CD4-positive, CD25-positive, alpha-beta regulatory T cell (primary cell): ENCODE results near the gene APH1B. TPM values are rescaled to one million over a fixed set of nuclear protein-coding genes. Genes with fewer than 3 reads are reported as not detected.
A peak's percentile ranks its signal among the peaks of the same experiment; 100 is the strongest.

Source experiments
- ATAC-seq, 2 donors: fragments of 150-1000 bp; cut with Tn5 transposase; one replicate each; pipeline ENCODE4 v1.10.0; 2021; ENCODE audit warnings: low read depth in 2 of 2, moderate number of reproducible peaks in 2 of 2, moderate library complexity in 1 of 2
- DNase-seq, 3 donors: peaks; one replicate each; pipeline versions ENCODE4 v3.0.0 to v3.0.0-alpha.2; 2012 to 2022; ENCODE audit warnings: mixed read lengths in 1 of 3
- H3K27ac ChIP-seq: one replicate; pipeline ENCODE4 v1.7.0; 2013; ENCODE audit warnings: mild to moderate bottlenecking, low read length; ENCODE audit not compliant: insufficient read depth, poor library complexity, severe bottlenecking
- H3K27me3 ChIP-seq: one replicate; pipeline ENCODE4 v1.7.0; 2013; ENCODE audit warnings: low read length; ENCODE audit not compliant: control insufficient read depth, insufficient read depth
- H3K36me3 ChIP-seq: one replicate; pipeline ENCODE4 v1.7.0; 2013; ENCODE audit warnings: mild to moderate bottlenecking, low read length, moderate library complexity; ENCODE audit not compliant: control insufficient read depth, insufficient read depth
- H3K4me1 ChIP-seq: 2 replicates; pipeline ENCODE4 v1.7.0; 2013; ENCODE audit warnings: mild to moderate bottlenecking, low read length; ENCODE audit not compliant: insufficient read depth, control insufficient read depth, poor library complexity, severe bottlenecking
- H3K4me3 ChIP-seq: one replicate; pipeline ENCODE4 v1.7.0; 2013; ENCODE audit warnings: low read depth, mild to moderate bottlenecking, low read length, moderate library complexity
- H3K9me3 ChIP-seq, 2 experiments: 1 replicate in 1 of 2; 2 replicates in 1 of 2; pipeline ENCODE4 v1.7.0; 2013; ENCODE audit warnings: low read length in 2 of 2, mild to moderate bottlenecking in 1 of 2, moderate library complexity in 1 of 2; ENCODE audit not compliant: control insufficient read depth in 2 of 2
- H3K27ac Mint-ChIP-seq, 3 donors: one replicate each; pipeline ENCODE4 v1.8.0; 2020 to 2022; ENCODE audit warnings: mild to moderate bottlenecking in 3 of 3, mixed read lengths in 3 of 3, moderate library complexity in 2 of 3
- H3K27me3 Mint-ChIP-seq: one replicate; pipeline ENCODE4 v1.8.0; 2022; ENCODE audit warnings: mild to moderate bottlenecking, mixed read lengths
- H3K36me3 Mint-ChIP-seq: one replicate; pipeline ENCODE4 v1.8.0; 2020; ENCODE audit warnings: mixed read lengths
- H3K4me1 Mint-ChIP-seq, 4 donors: one replicate each; pipeline ENCODE4 v1.8.0; 2020 to 2022; ENCODE audit warnings: mixed read lengths in 4 of 4, mild to moderate bottlenecking in 1 of 4
- H3K4me3 Mint-ChIP-seq, 4 donors: one replicate each; pipeline ENCODE4 v1.8.0; 2020 to 2022; ENCODE audit warnings: mild to moderate bottlenecking in 4 of 4, mixed read lengths in 4 of 4, moderate library complexity in 3 of 4
- H3K9me3 Mint-ChIP-seq, 7 donors: one replicate each; pipeline ENCODE4 v1.8.0; 2020 to 2022; ENCODE audit warnings: mixed read lengths in 7 of 7, mild to moderate bottlenecking in 3 of 7, moderate library complexity in 2 of 7
- polyA plus RNA-seq, 4 donors: library from polyadenylated mRNA; unstranded; fragments of 300-500 nt; fragmentation: Illumina TruSeq; gene quantifications; one replicate each; pipeline ENCODE4 v1.2.3, GENCODE V29; 2021
- total RNA-seq: library from RNA; stranded (reverse); gene quantifications from one replicate; pipeline ENCODE4 v1.2.3, GENCODE V29; 2022

APH1B gene
- total and polyA plus RNA-seq, 5 donors from 2014 or later = 9.1 to 19.0 (median 13.7) TPM

DNA sequence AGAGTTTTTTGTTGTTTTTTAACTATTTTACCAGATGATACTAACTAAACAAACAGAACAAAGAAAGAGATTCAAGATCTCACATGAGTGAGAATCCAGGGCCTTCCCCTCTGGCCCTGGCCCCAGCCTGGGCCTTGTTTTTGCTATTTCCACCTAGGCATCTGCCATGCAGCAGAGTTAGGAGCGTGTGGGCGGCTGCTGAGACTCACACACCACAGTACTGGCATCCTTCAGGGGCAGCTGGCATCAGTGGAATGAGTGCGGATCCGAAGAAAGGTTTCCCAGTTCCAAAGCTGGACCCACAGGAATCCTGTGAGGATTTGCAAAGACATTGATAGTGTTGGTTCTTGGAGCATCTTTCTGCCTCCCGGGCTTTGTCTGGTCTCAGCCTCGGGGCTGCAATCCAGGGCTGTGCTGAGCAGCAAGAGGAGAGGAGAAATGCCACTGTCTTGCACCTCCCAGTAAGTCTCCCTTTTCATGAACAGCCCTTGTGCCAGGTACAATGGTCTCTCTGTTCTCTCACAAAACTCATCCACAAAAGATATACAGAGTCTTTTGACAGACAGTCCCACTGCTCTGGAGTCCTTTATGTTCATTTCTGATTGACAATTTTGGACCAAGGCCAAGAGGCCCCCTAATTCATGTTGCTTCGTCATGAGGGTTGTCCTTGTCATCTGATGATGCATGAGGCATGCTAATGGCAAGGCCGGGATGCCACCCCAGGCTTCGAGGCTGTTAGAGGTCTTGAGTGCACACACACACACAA, 46.6 kb downstream of the APH1B start:
- peaks cover 7% of the 10 kb centered on the region for H3K27me3 Mint-ChIP-seq
- H3K27me3 ChIP-seq = no peaks in the 10 kb centered on the region
- H3K4me1 ChIP-seq = no peaks in the 10 kb centered on the region
- H3K4me3 Mint-ChIP-seq = no peak overlapping the region
- no peaks in the 10 kb centered on the region for H3K4me1 Mint-ChIP-seq
- H3K9me3 ChIP-seq = no peaks in the 10 kb centered on the region
- peak overlapping the region in 1 of 3 donors; percentile 17 for H3K27ac Mint-ChIP-seq
- H3K4me3 ChIP-seq = no peak overlapping the region
- no peak for DNase-seq
- no peak overlapping the region for H3K27ac ChIP-seq
- no peaks in the 10 kb centered on the region for H3K9me3 Mint-ChIP-seq
- ATAC-seq = no peak
- H3K36me3 ChIP-seq = no peaks in the 10 kb centered on the region
- H3K36me3 Mint-ChIP-seq = no peaks in the 10 kb centered on the region

DNA sequence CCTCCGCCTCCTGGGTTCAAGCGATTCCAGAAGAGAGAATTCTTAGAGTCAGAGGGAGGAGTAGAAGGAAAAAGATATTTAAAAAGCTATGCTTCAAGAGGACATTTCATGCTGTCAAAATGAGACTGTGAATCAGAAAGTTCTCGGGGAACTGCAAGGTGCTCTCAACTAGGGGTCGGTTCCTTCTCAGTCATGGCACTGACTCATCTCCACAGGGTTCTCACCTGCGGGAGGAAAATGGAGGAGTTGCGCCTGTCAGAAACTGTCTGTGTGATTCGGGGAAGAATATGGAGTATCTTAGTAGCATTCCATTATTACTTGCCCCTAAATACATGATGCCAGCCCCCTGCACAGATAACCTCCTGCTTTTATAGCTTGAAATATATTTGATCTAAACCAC, 47.4 kb downstream of the APH1B start:
- DNase-seq = no peak
- H3K36me3 ChIP-seq = no peaks in the 10 kb centered on the region
- no peak overlapping the region for H3K27ac ChIP-seq
- no peak for ATAC-seq
- H3K4me3 Mint-ChIP-seq = no peak overlapping the region
- no peaks in the 10 kb centered on the region for H3K9me3 ChIP-seq
- no peak overlapping the region for H3K27ac Mint-ChIP-seq
- H3K4me1 Mint-ChIP-seq = no peaks in the 10 kb centered on the region
- peaks cover 7% of the 10 kb centered on the region for H3K27me3 Mint-ChIP-seq
- H3K27me3 ChIP-seq = no peaks in the 10 kb centered on the region
- H3K4me1 ChIP-seq = no peaks in the 10 kb centered on the region
- H3K9me3 Mint-ChIP-seq = no peaks in the 10 kb centered on the region
- H3K36me3 Mint-ChIP-seq = no peaks in the 10 kb centered on the region
- no peak overlapping the region for H3K4me3 ChIP-seq

DNA sequence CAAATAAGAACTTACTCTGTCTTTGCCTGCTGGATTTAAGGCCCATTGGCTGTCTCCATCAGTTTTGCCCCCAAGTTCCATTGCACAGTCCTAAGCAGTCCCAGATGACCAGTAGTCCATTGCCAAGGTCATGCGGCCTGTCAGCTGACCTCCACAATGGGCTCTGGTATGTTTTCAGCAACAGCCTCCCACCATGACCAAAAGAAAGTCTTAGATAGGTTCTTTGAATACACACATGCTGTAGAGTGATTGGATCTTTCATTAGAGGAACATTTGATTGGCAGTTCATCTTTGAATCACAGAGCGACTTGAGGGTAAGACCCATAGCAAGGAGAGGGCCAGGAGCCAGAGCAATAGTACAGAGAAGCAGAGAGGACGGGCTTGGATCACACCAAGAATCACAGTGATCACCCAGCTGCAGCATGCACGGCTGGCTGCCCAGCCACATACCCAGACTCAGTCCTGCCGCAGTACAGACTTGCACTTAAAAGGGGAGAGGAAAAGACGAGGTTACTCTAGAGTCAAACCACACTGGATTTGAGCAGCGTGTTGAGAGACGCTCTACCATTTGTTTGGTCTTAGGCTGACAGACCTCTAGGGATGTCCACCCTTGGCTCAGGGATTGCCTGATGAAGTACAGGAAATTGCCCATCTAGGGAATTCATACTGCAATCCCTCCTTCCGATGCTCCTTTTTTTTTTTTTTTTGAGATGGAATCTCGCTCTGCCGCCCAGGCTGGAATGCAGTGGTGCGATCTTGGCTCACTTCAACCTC, 50.4 kb downstream of the APH1B start:
- ATAC-seq (no peak), DNase-seq (no peak)
- H3K27ac Mint-ChIP-seq = no peak overlapping the region
- no peaks in the 10 kb centered on the region for H3K4me1 Mint-ChIP-seq
- H3K4me3 Mint-ChIP-seq = no peak overlapping the region
- no peaks in the 10 kb centered on the region for H3K27me3 ChIP-seq
- peaks cover 7% of the 10 kb centered on the region for H3K27me3 Mint-ChIP-seq
- no peaks in the 10 kb centered on the region for H3K36me3 Mint-ChIP-seq
- H3K36me3 ChIP-seq = no peaks in the 10 kb centered on the region
- no peaks in the 10 kb centered on the region for H3K9me3 Mint-ChIP-seq
- no peaks in the 10 kb centered on the region for H3K4me1 ChIP-seq
- no peaks in the 10 kb centered on the region for H3K9me3 ChIP-seq
- no peak overlapping the region for H3K4me3 ChIP-seq
- no peak overlapping the region for H3K27ac ChIP-seq

DNA sequence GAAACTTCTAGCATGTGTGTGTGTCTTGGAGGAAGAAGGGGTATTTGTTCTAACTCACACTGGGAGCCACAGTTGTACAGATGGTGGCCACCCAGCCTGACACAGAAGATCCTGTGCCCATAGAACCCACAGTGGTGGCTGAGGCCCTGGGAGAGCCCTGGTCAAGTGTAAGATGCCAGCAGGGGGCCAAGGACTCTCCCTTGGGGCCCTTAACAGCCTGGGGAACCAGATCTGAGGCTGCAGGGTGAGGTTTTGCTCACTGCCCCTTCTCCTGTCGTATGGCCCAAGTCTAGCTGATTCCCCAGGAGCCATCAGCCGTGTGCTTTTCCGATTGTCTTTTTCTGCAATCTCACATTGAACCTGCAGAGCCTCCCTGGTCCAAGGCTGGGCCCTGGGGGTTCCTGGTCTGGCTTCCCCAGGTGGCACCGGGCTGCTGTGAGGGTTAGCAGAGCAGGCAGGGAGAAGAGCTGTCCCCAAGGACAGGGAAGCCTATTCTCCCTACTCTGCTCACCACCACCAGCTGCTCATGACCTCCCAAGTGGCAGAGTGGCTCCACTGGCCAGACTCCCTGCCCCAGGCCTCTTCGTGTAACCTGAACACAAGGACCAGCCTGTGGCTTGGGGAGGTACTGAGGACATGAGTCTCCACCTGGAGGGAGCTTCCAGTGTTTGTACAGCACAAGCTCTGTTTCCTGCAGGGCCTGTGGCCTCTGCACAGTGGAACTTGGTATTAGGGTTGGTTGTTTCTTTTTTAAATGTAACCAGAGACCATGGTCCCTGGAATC, 52.4 kb downstream of the APH1B start:
- no peak overlapping the region for H3K27ac ChIP-seq
- H3K4me1 Mint-ChIP-seq = no peaks in the 10 kb centered on the region
- peaks cover 5% of the 10 kb centered on the region for H3K27me3 Mint-ChIP-seq
- H3K4me3 Mint-ChIP-seq = no peak overlapping the region
- H3K4me1 ChIP-seq = no peaks in the 10 kb centered on the region
- H3K9me3 ChIP-seq = no peaks in the 10 kb centered on the region
- ATAC-seq (no peak), DNase-seq (no peak)
- no peak overlapping the region for H3K4me3 ChIP-seq
- H3K36me3 ChIP-seq = no peaks in the 10 kb centered on the region
- H3K27ac Mint-ChIP-seq = no peak overlapping the region
- no peaks in the 10 kb centered on the region for H3K36me3 Mint-ChIP-seq
- no peaks in the 10 kb centered on the region for H3K9me3 Mint-ChIP-seq
- H3K27me3 ChIP-seq = no peaks in the 10 kb centered on the region

DNA sequence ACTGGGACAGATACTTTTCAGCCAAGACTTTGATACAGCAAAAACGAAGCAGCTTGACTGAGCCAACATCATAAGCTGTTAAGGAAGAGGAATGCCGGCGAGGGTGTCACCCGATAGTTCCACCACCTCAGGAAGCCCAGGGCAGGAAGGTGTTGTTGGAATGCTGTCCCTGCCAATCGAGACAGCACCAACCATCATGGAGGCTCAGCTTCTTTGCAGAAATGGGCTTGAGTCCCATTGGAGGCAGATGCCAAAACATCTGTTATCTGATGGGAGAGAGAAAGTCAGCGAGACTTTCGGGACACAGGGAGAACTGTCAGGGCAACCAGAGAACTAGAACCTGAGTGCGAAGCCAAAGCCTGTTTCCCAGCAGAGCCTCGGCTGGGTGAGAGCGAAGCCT, 53.5 kb downstream of the APH1B start:
- Mint-ChIP-seq H3K9me3 (no peaks in the 10 kb centered on the region), H3K36me3 (no peaks in the 10 kb centered on the region), H3K4me1 (no peaks in the 10 kb centered on the region), H3K27me3 (peaks cover 4% of the 10 kb centered on the region), H3K27ac (no peak overlapping the region), H3K4me3 (no peak overlapping the region)
- H3K4me3 ChIP-seq = no peak overlapping the region
- H3K9me3 ChIP-seq = no peaks in the 10 kb centered on the region
- no peaks in the 10 kb centered on the region for H3K36me3 ChIP-seq
- H3K27ac ChIP-seq = no peak overlapping the region
- H3K4me1 ChIP-seq = no peaks in the 10 kb centered on the region
- no peak for ATAC-seq
- no peak for DNase-seq
- H3K27me3 ChIP-seq = no peaks in the 10 kb centered on the region

DNA sequence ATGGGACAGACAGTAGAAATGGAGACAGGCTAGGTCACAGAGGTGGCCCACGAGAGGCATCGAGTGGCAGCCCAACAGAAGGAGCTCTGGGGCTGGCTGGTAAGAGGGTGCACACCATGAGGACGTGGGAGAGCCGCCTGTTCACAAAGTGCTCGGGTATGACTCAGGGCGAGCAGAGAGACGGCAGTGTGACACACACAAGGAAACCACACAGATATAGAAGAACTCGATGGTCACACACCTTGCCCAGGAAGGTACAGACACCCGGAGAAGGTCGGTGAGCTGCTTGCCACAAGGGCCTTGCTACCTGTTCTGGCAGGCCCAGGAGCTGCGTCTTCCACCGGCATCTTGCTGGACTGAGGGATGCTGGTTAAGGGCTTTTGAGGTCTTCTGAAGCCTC, 54.1 kb downstream of the APH1B start:
- Mint-ChIP-seq H3K4me3 (no peak overlapping the region), H3K36me3 (no peaks in the 10 kb centered on the region), H3K9me3 (no peaks in the 10 kb centered on the region), H3K4me1 (no peaks in the 10 kb centered on the region), H3K27ac (no peak overlapping the region), H3K27me3 (peaks cover 4% of the 10 kb centered on the region)
- DNase-seq = no peak
- Histone ChIP-seq H3K9me3 (no peaks in the 10 kb centered on the region), H3K4me3 (no peak overlapping the region), H3K4me1 (no peaks in the 10 kb centered on the region), H3K36me3 (no peaks in the 10 kb centered on the region), H3K27me3 (no peaks in the 10 kb centered on the region), H3K27ac (no peak overlapping the region)
- ATAC-seq = no peak

DNA sequence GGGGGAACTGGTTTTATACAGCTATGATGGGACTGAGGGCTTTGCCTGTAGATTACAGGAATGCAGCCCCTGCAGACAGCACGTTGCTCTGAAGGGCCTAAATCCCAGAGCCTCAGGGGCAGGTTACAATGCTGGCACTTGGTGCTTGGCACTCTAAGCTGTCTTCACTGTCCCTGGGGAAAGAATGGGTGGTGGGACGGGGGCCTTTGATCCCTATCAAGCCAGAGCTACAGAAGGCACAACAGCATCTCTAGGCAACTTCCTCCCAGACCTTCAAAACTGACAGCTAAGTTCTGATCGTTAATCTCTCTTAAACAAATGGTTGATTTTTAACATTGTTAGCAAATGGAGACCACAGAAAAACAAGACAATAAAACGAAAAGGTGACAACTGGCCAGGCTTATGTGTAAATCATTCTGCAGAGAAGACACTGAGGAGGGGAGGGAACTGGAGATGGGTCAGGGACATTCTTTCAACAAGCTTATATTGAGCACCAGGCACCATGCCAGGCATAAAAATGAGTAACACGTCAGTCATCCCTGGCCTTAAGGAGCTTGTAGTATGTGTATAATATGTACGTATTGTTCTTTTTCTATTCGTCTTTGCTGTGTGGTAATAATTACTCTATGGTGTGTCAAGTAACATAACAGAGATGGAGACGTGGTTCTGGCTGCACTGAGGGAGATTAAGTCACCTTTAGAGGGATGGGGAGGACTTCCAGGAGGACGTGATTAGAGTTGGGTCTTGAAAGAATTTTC, 55.1 kb downstream of the APH1B start:
- Histone ChIP-seq H3K4me1 (no peaks in the 10 kb centered on the region), H3K27ac (no peak overlapping the region), H3K27me3 (no peaks in the 10 kb centered on the region), H3K9me3 (no peaks in the 10 kb centered on the region), H3K4me3 (no peak overlapping the region), H3K36me3 (no peaks in the 10 kb centered on the region)
- Mint-ChIP-seq H3K27ac (peak overlapping the region in 1 of 3 donors; percentile 0), H3K9me3 (no peaks in the 10 kb centered on the region), H3K27me3 (peaks cover 4% of the 10 kb centered on the region), H3K4me3 (no peak overlapping the region), H3K36me3 (no peaks in the 10 kb centered on the region), H3K4me1 (no peaks in the 10 kb centered on the region)
- no peak for DNase-seq
- ATAC-seq = no peak
